Measurements from ENCODE around the gene TMEM198. TPM values are rescaled to one million over a fixed set of nuclear protein-coding genes. Genes with fewer than 3 reads are reported as not detected.

The TMEM198 gene
- total and polyA plus RNA-seq, 9 of the 15 experiments (the other 6 are each of a cell fraction or from before 2014, with no cell fraction given) = 0.03 to 3.8 (median 1.0) TPM

DNA sequence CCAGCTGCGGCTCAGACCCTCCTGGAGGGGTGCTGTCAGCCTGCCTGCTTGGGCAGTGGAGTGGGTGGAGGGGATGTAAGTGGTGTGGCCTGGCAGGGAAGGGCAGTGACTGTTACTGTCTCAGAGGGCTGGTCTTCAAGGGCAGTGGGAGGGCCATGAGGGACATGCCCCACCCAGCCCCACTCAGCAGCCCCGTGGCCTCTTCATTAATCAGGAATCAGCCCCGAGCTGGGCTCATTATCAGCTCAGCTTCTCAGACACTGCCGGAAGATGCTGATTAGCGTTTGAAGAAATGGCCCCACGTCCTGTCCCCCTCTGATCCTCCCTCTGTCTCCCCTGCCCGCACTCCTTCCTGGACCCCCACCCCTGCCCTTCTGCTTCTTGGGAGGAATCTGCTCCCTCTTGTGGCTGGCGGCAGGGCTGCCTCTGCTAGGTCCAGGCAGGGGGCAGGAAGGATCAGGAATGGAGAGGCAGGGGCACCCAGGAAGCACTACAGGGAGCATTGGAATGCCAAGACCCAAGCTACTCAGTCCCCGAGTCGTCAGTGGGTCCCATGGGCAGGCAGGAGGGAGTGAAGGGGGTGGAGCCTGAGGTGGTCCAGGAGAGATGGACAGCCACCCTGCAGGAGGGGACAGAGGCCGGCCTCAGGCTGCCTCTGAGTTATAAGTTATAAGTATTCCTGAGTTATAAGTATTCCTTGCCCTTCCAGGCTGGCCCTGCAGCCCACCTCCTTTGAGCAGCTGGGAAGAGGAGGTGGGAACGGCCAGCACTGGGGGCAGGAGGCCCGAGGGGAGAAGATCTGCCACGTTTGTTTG, 22.6 kb upstream of the TMEM198 start (continued):
- TF ChIP-seq MGA (IDR thresholded peaks at IDR 0.05) = no peak
- peak; percentile 85 for TF ChIP-seq ARID1B (IDR thresholded peaks at IDR 0.05)
- TF ChIP-seq HDAC6 (IDR thresholded peaks at IDR 0.05; ENCODE audit: low read depth, low read length) = no peak
- peak; percentile 77 for TF ChIP-seq TEAD4 (IDR thresholded peaks at IDR 0.05; ENCODE audit: low read length)
- no peak for TF ChIP-seq TEAD4 (CRISPR knock-in tag; IDR thresholded peaks at IDR 0.05; ENCODE audit: borderline replicate concordance)
- no peak for TF ChIP-seq ETS2 (tag; IDR thresholded peaks at IDR 0.05; ENCODE audit: borderline replicate concordance, poor library complexity, severe bottlenecking)
- TF ChIP-seq ZNF354B (CRISPR knock-in tag; IDR thresholded peaks at IDR 0.05) = no peak
- TF ChIP-seq CHCHD3 (CRISPR knock-in tag; IDR thresholded peaks at IDR 0.05) = no peak
- no peak for TF ChIP-seq BMI1 (IDR thresholded peaks at IDR 0.05; ENCODE audit: low read length)
- TF ChIP-seq, protein P1, sequence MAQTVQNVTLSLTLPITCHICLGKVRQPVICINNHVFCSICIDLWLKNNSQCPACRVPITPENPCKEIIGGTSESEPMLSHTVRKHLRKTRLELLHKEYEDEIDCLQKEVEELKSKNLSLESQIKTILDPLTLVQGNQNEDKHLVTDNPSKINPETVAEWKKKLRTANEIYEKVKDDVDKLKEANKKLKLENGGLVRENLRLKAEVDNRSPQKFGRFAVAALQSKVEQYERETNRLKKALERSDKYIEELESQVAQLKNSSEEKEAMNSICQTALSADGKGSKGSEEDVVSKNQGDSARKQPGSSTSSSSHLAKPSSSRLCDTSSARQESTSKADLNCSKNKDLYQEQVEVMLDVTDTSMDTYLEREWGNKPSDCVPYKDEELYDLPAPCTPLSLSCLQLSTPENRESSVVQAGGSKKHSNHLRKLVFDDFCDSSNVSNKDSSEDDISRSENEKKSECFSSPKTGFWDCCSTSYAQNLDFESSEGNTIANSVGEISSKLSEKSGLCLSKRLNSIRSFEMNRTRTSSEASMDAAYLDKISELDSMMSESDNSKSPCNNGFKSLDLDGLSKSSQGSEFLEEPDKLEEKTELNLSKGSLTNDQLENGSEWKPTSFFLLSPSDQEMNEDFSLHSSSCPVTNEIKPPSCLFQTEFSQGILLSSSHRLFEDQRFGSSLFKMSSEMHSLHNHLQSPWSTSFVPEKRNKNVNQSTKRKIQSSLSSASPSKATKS (CRISPR knock-in tag; IDR thresholded peaks at IDR 0.05) = no peak
- no peak for TF ChIP-seq GTF2E2 (tag; IDR thresholded peaks at IDR 0.05)
- no peak for TF ChIP-seq NFE2 (IDR thresholded peaks at IDR 0.05; ENCODE audit: low read depth)
- no peak for TF ChIP-seq ZNF232 (CRISPR knock-in tag; IDR thresholded peaks at IDR 0.05)
- no peak for TF ChIP-seq PHB (CRISPR knock-in tag; IDR thresholded peaks at IDR 0.05)
- no peak for TF ChIP-seq FOXA1 (IDR thresholded peaks at IDR 0.05; ENCODE audit: borderline replicate concordance)

Data from K562 (cell line).